ENCODE measurements around the gene SH2D6.
"Not testable (repeated sequence)": the region's sequence is repeated elsewhere in the genome, so short reads cannot be mapped to it uniquely, and the experiment has no call there.

Gene SH2D6

DNA sequence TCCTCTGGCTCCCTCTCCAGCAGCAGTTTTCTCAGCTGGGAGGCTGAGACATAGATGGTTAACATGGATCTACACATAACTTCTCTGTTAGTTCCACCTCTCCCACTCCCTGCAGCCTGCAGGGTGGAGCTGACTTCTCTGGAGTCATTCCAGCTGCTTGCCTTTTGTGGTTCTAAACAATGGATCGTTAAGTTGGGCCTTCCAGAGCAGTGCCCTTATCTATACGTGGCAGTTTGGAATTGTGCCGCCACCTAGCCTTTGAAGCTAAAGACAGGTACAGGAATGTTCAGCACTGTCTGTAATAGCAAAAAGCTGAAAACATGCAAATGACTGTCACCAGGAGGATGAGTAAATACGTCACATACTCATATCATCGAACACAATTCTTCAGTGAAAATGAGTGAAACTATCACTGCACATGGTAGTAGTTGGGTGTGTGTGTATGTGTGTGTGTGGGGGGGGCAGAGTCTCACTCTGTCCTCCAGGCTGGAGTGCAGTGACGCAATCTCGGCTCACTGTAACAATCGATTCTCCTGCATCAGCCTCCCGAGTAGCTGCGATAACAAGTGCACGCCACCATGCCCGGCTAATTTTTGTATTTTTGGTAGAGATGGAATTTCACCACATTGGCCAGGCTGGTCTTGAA is 50.3 kb downstream of the SH2D6 start:
- no peak for DNase-seq (ENCODE audit: low read depth, low spot score)

DNA sequence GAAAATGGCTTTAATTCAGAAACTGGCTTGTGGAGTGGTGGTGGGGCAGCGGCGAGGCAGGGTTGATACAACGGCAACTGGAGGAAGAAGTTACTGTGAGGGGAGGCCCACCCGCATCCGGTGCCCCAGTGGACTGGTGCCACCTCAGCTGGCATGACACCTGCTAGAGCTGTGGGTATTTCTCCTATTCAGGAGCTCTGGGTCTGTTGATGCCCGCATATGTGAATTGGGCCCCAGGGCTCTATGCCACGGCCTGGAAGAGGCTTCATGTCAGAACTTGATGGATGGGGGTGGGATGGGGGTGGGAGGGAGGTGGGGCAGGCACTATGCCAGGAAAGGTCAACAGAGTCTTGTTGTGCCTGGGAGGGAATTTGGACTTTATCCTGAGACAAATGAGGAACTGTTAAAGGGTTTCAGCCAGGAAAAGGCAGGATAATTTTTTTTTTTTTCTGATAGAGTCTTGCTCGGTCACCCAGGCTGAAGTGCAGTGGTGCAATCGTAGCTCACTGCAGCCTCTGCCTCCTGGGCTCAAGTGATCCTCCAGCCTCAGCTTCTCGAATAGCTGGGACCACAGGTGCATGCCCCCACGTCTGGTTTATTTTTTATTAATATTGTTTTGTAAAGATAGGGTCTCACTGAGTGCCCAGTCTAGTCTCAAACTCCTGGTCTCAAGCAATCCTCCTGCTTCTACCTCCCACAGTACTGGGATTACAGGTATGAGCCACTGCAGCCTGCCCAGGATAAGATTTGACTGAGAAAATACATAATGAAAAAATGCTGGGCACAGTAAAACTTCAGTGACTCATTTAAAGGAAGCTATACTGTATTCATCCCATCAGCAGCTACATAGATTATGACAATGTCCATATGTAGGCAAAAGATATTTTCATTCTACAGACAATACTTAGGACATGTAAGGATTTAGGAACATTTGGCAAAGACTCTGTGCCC is 52.6 kb downstream of the SH2D6 start:
- no peak for DNase-seq (ENCODE audit: low read depth, low spot score)

DNA sequence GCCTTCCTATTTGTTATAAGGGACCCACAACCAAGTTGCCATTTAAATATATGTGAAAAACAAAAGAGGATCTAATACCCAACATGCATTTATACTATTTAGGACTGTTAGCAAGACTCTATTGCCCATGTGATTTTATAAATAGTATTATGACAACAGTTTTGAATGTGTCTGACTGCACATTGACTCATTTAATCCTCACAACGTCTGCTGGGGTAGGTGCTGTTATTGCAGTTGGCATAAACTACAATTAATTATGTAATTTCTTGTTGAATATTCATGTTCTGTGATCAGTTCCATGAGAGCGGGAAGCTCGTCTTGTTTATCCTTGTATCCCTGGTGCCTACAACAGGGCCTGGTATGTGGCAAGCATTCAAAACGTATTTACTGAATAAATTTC is 53.7 kb downstream of the SH2D6 start:
- no peak for DNase-seq (ENCODE audit: low read depth, low spot score)

DNA sequence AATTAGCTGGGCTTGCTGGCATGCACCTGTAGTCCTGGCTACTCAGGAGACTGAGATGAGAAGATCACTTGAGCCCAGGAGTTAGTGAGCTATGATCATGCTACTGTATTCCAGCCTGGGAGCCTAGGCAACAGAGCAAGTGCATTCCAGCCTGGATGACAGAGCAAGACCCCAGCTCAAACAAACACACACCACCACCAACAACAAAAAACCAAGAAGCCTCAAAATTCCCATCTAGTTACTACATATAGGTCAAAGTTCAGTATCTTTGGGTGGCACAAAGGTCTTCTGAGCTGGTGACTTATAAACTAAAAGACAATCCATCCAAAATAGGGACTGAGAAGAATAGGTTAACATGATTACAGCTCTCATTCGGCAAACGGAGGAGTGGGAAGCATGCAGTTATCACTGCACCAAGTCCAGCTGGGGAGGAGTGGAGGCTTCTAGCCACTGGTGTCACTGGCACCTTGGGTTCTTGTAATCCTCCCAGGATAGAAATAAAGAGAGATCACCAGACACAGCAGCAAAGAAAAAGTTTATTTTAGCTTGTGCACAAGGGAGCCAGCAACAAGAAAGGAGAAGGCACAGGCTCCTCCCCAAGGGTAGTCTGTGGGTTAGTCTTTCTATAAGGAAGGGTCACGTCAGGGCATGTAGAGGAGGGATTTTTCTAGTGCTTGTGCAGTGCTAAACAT is 57.4 kb downstream of the SH2D6 start:
- no peak for DNase-seq (ENCODE audit: low read depth, low spot score)

DNA sequence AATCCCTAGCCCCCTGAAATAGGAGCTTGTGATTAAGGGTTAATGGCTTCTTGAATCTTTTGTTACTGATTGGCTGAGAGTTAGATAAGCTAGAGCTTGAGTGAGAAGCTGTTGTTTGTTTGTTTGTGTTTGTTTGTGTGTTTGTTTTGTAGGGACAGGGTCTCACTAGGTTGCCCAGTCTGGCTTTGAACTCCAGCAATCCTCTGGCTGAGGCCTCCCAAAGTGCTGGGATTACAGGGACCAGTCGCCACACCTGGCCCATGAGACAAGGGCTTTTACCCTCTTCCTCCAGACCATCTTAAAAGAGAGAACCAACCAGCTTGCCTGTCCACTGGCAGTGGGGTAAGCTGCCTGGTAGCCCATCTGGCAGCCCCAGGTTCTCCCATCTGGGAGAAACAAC is 58.1 kb downstream of the SH2D6 start:
- no peak for DNase-seq (ENCODE audit: low read depth, low spot score)

DNA sequence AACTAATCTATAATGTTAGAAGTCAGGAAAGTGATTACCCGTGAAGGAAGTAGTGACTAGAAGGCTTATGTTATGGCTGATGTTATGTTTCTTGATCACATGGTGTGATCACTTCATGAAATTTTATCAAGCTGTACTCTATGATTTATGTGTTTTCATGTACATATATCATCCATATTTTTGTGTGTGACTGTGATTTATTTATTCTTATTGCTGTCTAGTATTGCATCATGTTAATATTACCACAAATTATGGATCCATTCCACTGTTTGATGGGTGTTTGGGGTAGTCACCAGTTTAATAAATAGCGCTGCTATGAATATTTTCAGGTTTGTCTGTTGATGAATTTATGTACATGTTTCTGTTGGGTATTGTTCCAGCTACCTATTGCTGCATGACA is 59.4 kb downstream of the SH2D6 start:
- DNase-seq (ENCODE audit: low read depth, low spot score) = no peak

DNA sequence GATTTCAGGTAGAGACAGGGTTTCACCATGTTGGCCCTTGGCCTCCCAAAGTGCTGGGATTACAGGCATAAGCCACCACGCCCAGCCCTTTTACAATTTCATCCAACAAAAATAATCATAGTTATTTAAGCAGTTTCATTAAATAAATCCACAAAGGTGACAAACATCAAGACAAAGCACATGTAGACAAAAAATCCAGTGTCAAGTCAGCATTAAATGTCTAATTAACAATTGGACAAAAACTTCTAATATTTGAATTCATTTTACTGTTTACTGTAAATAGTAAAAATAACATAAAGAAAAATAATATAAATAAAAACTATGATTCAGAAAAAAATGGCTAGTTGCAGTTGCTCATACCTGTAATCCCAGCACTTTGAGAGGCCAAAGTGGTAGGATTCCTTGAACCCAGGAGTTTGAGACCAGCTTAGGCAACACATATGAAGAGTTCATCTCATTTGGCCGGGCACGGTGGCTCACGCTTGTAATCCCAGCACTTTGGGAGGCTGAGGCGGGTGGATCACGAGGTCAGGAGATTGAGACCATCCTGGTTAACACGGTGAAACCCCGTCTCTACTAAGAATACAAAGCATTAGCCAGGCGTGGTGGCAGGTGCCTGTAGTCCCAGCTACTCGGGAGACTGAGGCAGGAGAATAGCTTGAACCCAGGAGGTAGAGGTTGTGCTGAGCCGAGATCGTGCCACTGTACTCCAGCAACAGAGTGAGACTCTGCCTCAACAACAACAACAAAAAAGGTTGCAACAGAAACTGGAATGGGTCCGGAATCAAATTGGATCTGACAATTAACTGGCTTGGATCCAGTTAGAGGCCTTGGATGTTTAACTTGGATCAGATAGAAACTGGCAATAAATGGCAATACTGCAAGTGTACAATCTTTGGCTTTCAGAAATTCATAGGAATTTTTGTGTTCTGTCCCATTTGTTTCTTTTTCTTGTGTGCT is 63.6 kb downstream of the SH2D6 start:
- no peak for DNase-seq (ENCODE audit: low read depth, low spot score)

DNA sequence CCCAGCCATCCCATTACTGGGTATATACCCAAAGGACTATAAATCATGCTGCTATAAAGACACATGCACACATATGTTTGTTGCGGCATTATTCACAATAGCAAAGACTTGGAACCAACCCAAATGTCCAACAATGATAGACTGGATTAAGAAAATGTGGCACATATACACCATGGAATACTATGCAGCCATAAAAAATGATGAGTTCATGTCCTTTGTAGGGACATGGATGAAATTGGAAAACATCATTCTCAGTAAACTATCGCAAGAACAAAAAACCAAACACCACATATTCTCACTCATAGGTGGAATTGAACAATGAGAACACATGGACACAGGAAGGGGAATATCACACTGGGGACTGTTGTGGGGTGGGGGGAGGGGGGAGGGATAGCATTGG is 66.1 kb downstream of the SH2D6 start:
- not testable (repeated sequence) for DNase-seq (ENCODE audit: low read depth, low spot score)

DNA sequence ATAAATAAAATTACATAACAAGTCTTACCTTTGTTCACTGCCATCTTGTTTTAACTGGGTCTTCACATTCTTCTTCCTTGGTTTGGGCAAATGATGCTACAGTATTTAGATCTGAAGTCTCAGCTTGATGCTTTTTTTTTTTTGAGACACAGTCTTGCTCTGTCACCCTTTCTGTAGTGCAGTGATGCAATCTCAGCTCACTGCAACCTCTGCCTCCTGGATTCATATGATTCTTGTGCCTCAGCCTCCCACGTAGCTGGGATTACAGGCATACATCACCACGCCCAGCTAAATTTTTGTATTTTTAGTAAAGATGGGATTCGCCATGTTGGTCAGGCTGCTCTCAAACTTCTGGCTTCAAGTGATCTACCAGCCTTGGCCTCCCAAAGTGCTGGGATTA is 67.3 kb downstream of the SH2D6 start:
- no peak for DNase-seq (ENCODE audit: low read depth, low spot score)
